ENCODE data around the gene MRPS16. TPM values are rescaled to one million over a fixed set of nuclear protein-coding genes. Genes with fewer than 3 reads are reported as not detected.

The MRPS16 gene
- total RNA-seq, 2 experiments from 2014 or later: 127 to 132 TPM

GRCh38 chr10:73225518-73225917, 26.9 kb downstream of the MRPS16 start:
- intact Hi-C loops (cut with micrococcal nuclease): no loop called here
- ATAC-seq: peak; percentile 49
- Mint-ChIP-seq H3K36me3 (ENCODE audit: low read depth) (no peaks in the 10 kb centered on the region), H3K27ac (no peak overlapping the region), H3K9me3 (no peaks in the 10 kb centered on the region), H3K4me3 (no peak overlapping the region), H3K27me3 (no peaks in the 10 kb centered on the region), H3K4me1 (ENCODE audit: low read depth) (peaks cover 3% of the 10 kb centered on the region)
- no peak for DNase-seq
- CTCF ChIA-PET: interaction anchor here (0.6 kb wide), 2 partner anchors 420 to 750 kb away, joined by 3 to 4 read pairs; no protein-coding TSS in a partner anchor
- TF ChIP-seq CTCF (IDR thresholded peaks at IDR 0.05): no peak
- POLR2A ChIA-PET: interaction anchor here (0.9 to 1.9 kb wide), 3 partner anchors 9 to 21 kb away, joined by 3 to 5 read pairs (median 4); partner anchors contain the start of gene DNAJC9

DNA sequence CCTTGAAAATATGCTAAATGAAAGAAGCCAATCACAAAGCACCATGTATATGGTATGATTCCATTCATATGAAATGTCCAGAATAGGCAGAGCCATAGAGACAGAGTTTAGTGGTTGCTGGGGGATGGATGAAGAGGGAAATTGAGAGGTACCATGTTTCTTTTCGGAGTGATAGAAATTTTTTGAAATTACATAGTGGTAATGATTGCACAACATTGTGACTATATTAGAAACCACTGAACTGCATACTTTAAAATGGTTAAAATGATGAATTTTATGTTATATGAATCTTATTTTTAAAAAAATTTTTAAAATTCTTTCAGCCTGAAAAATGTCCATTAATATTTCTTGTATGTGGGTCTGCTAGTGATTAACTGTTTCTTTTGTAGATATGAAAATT, 31.5 kb downstream of the MRPS16 start:
- ATAC-seq (no peak), DNase-seq (no peak)
- Mint-ChIP-seq H3K9me3 (no peaks in the 10 kb centered on the region), H3K4me1 (ENCODE audit: low read depth) (peaks cover 3% of the 10 kb centered on the region), H3K4me3 (no peak overlapping the region), H3K27me3 (no peaks in the 10 kb centered on the region), H3K27ac (no peak overlapping the region), H3K36me3 (ENCODE audit: low read depth) (peaks cover 18% of the 10 kb centered on the region)
- intact Hi-C loops (cut with micrococcal nuclease): no loop called here
- CTCF ChIA-PET: interaction anchor here (1.0 kb wide), 1 partner anchor 62 kb away, joined by 3 read pairs; no protein-coding TSS in a partner anchor
- POLR2A ChIA-PET: no interaction called here
- TF ChIP-seq CTCF (IDR thresholded peaks at IDR 0.05): no peak

DNA sequence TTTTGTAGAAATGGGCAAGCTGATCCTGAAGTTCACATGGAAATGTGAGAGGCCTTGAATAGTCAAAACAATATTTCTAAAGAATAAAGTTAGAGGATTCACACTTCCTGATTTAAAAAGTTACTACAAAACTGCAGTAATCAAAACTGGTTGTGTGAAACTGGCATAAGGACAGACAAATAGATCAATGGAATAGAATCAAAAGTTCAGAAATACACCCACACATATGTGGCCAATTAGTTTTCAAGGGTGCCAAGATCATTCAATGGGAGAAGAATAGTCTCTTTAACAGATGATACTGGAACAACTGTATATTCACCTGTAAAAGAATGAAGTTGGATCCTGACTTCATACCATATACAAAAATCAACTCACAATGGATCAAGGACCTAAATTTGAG, 33.1 kb downstream of the MRPS16 start:
- TF ChIP-seq CTCF (IDR thresholded peaks at IDR 0.05): no peak
- Mint-ChIP-seq H3K4me3 (no peak overlapping the region), H3K36me3 (ENCODE audit: low read depth) (peaks cover 24% of the 10 kb centered on the region), H3K4me1 (ENCODE audit: low read depth) (no peaks in the 10 kb centered on the region), H3K27me3 (no peaks in the 10 kb centered on the region), H3K9me3 (no peaks in the 10 kb centered on the region), H3K27ac (no peak overlapping the region)
- intact Hi-C loops (cut with micrococcal nuclease): no loop called here
- CTCF ChIA-PET: interaction anchor here (1.4 to 1.9 kb wide), 2 partner anchors 9 to 17 kb away, joined by 4 to 5 read pairs; no protein-coding TSS in a partner anchor
- DNase-seq (no peak), ATAC-seq (no peak)
- POLR2A ChIA-PET: no interaction called here

GRCh38 chr10:73218431-73219191, 33.8 kb downstream of the MRPS16 start:
- H3K4me1 Mint-ChIP-seq (ENCODE audit: low read depth): no peaks in the 10 kb centered on the region
- no peaks in the 10 kb centered on the region for H3K9me3 Mint-ChIP-seq
- no peak overlapping the region for H3K4me3 Mint-ChIP-seq
- ChIA-PET CTCF (interaction anchor here (1.4 to 2.2 kb wide), 4 partner anchors 8 to 16 kb away, joined by 3 to 6 read pairs (median 4); no protein-coding TSS in a partner anchor), POLR2A (interaction anchor here (0.9 to 1.2 kb wide), 2 partner anchors 9 to 35 kb away, joined by 3 to 4 read pairs; no protein-coding TSS in a partner anchor)
- peaks cover 30% of the 10 kb centered on the region for H3K36me3 Mint-ChIP-seq (ENCODE audit: low read depth)
- DNase-seq (no peak), ATAC-seq (no peak)
- peak; percentile 45 for TF ChIP-seq CTCF (IDR thresholded peaks at IDR 0.05)
- intact Hi-C loops (cut with micrococcal nuclease): no loop called here
- H3K27me3 Mint-ChIP-seq: no peaks in the 10 kb centered on the region
- no peak overlapping the region for H3K27ac Mint-ChIP-seq

- TF ChIP-seq CTCF (IDR thresholded peaks at IDR 0.05): no peak
- peaks cover 33% of the 10 kb centered on the region for H3K36me3 Mint-ChIP-seq (ENCODE audit: low read depth)
- H3K9me3 Mint-ChIP-seq: no peaks in the 10 kb centered on the region
- no peaks in the 10 kb centered on the region for H3K27me3 Mint-ChIP-seq
- ATAC-seq (no peak), DNase-seq (no peak)
- no peak overlapping the region for H3K27ac Mint-ChIP-seq
- intact Hi-C loops (cut with micrococcal nuclease): no loop called here
- H3K4me1 Mint-ChIP-seq (ENCODE audit: low read depth): no peaks in the 10 kb centered on the region
- ChIA-PET POLR2A (interaction anchor here (1.2 kb wide), 1 partner anchor 36 kb away, joined by 4 read pairs; no protein-coding TSS in a partner anchor), CTCF (interaction anchor here (1.1 to 2.2 kb wide), 3 partner anchors 11 to 35 kb away, joined by 3 to 6 read pairs (median 4); no protein-coding TSS in a partner anchor)
- no peak overlapping the region for H3K4me3 Mint-ChIP-seq
Measured at GRCh38 chr10:73217628-73218027, 34.8 kb downstream of the MRPS16 start.
